ENCODE measurements around the gene EEF1A2.

GRCh38 chr20:63459070-63459380 is 39.9 kb downstream of the EEF1A2 start:
- TF ChIP-seq CTCF (IDR thresholded peaks at IDR 0.05): no peak
- TF ChIP-seq ZFX (IDR thresholded peaks at IDR 0.05; ENCODE audit: borderline replicate concordance): no peak

Measured in 22Rv1 (cell line).